NOMO-1 (cell line): ENCODE results near the gene NEDD4L.

Source experiments
- DNase-seq, 2 experiments: peaks; one replicate each; lab custom pipeline; 2025; ENCODE audit not compliant: unreplicated experiment in 2 of 2; lab: John Stamatoyannopoulos, UW

The NEDD4L gene

GRCh38 chr18:58087928-58088690 lies 44.1 kb downstream of the NEDD4L start:
- peak in 1 of 2 experiments; percentile 68 for DNase-seq

DNA sequence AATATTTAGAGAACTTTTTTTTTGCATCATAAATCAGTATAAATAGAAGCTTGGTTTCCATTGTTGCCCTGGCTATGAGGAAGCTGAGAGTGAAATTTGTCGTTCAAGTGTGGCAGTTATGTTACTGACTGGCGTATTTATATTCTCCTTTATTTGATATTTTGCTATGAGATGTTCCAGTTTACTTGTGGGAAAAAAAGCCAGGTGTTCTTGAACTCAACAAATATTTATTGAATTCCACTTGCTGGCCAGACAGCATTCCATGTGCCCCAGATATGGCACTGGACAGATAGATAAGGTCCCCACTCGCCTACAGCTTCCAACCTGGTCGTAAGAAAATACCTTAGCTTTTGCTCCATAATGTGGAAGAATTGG lies 44.7 kb downstream of the NEDD4L start:
- DNase-seq: peak; percentile 36 to 49

GRCh38 chr18:58091099-58091611 lies 47.1 kb downstream of the NEDD4L start:
- peak; percentile 69 to 76 for DNase-seq

DNA sequence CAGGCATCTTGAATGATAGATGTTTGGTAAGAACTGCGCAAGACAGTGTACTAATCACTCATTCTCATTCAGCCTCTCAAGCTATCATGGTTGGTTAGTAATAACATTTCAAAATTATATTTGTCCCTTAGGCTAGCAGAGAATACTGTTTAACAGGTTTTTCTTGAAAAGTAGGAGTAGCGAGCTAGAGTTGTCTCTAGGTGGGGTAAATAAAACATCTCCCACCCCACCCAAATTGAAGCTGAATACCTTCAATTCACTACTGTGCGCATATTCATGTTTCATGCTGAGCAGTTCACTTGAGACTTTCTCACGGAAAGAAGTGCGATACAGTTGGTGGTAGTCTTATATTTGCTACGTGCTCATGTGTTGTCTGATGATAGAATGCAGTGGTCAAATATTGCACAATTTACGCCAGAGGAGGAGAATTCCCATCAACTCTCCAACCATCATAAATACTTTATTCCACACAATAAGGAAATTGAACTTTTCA lies 49.3 kb downstream of the NEDD4L start:
- DNase-seq: no peak

DNA sequence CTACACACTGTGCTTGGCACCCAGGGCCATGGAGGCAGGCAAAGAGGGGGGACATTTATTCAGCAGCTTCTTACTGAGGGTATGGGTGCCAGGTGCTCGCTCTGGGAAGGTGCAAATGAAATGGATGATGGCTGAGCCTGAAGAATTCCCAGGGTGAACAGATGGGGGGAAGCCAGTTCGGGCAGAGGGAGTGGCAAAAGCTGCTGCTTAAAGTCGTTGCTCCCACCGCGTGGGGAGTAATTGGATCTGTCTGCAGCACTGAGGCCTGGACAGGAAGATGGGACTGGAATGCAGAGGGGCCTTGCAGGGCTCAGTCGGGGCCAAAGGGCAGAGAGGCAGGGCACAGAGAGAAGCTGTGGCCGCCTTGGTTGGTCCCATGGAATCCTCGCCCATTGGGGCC lies 51.2 kb downstream of the NEDD4L start:
- DNase-seq: no peak

- no peak for DNase-seq
These were observed 51.6 kb downstream of the NEDD4L start for GRCh38 chr18:58095655-58096054.

- DNase-seq: no peak
These were observed 52.6 kb downstream of the NEDD4L start for GRCh38 chr18:58096658-58097057.

DNA sequence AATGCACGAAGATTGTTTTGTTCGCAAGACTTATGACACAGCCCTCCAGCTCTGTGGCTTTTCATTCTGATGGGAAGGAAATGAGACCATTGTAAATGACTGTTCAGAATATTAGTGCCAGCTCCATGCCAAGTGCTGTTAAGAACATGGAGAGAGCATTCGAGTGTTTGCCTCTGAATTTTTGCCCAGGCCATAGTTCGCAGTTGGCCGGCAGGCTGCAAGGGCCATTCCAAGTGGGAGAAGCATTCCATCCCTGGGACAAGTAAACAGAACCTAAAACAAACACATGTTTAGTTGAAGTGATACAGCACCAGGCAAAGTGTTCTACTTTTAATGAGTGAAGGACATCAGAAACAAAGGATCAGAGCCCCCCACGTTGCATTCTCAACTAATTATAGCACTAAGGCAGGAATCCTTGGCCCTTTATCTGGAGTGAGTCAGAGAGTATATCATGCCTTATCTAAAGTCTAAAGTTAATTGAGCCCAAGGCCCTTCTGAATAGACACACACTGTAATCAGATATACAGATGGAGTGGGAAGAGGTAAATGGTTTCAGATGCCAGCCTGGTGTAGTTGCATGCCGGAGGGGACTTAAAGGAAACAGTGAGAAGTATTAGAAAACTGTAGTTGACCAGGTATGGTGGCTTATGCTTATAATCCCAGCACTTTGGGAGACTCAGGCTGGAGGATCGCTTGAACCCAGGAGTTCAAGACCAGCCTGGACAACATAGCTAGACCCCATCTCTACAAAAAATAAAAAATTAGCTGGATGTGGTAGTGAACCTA lies 53.3 kb downstream of the NEDD4L start:
- no peak for DNase-seq

DNA sequence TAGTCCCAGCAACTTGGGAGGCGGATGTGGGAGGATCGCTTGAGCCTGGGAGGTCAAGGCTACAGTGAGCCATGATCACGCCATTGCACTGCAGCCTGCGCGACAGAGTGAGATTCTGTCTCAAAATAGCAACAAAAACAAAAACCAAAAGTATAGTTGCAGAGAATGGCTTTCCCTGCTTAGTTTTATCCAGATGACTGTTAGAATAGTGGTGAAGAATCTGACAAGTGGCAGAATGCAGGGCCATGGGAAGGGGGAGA lies 53.8 kb downstream of the NEDD4L start:
- DNase-seq: no peak

DNA sequence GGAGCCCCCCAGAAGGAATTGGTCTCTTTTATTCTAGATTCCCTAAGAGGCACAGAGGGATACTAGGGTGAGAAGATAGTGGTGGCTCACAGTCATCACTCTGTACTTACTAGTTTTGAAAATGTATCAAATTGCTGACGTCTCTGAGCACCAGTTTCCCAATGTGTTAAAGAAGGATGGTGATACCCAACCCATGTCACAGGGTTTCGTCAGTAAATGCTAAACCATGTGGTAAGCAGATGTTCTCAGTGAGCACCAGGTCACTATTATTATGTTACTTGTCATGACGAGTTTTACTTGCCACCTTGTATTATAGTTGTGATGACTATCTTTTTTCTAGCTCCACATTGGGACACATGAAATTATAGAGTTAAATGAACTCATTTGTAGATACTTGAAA lies 54.7 kb downstream of the NEDD4L start:
- no peak for DNase-seq

DNA sequence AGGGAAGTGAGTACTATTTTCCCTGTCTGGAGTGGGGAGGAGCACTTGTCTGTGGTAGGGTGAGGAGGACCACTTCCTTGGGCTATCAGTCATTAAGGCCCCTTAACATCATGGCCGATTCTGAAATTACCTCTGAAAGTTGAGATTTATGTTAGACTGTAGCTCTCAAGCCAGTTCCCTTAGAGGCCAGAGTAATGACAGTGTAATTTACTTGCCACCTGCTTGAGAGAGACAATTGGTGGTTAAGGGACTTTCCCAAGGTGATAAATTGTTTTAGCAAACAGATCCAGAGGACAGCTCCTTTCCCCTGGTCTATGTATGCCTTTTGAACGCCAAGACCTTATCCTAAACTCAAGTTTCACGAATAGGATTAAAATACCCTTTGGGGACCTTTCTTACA lies 56.1 kb downstream of the NEDD4L start:
- no peak for DNase-seq

DNA sequence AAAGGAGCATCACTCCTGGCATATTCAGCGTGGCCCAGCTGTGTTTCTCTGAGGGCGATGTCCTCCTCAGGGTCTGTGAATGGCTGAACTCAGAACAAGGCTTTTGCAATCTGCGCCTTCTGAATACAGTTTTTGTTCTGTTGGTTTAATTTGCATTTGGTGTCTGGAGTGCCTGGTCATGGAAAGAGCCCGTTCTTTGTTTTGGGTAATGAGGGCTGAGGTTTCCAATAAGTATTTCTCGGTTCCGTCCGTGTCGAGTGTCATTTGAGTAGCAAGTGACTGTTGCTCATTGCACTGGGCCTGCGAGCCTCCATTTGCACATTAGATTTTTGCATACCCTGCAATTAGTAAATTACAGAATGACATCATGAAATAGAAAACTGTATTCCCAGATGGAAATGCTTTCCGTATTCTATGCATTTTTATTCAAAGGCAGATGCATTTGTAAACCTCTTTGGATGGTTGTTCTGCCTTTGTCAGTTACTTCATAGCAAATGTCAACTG lies 57.3 kb downstream of the NEDD4L start:
- no peak for DNase-seq

DNA sequence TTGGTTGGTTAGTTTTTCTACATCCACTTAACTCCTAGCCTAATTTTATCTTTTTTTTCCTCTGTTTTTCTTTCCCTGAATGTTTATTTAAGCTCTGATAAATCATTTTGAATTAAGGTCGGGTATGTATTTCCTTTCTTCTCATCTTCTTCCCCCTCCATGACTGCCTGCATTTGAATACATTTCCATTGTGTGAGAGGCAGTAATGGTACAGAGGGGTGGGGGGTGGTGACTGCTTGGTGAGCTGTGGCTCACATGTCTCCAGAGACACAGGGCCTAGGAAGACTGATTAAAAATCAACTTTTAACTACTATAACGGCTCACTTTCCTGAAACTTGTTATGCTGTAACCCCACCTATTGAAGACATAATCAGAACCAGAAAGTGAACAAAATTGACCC lies 58.0 kb downstream of the NEDD4L start:
- no peak for DNase-seq

DNA sequence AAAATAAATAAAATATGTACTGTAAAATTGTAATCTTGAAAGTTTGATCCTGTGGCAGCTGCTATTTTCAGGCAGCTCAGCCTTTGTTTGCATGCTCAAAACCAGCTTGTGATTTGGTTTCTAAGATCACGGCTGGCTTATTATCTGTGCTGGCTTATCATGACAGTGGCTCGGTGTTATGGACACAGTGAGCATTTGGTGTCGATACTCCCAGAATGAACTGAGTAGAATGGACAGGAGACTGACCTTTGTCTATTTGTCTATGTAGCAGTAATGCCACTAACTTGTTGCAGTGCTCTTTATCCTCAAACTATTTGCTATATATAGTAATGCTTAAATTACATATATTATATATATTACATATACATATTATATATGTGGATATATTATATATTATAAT lies 58.8 kb downstream of the NEDD4L start:
- no peak for DNase-seq

DNA sequence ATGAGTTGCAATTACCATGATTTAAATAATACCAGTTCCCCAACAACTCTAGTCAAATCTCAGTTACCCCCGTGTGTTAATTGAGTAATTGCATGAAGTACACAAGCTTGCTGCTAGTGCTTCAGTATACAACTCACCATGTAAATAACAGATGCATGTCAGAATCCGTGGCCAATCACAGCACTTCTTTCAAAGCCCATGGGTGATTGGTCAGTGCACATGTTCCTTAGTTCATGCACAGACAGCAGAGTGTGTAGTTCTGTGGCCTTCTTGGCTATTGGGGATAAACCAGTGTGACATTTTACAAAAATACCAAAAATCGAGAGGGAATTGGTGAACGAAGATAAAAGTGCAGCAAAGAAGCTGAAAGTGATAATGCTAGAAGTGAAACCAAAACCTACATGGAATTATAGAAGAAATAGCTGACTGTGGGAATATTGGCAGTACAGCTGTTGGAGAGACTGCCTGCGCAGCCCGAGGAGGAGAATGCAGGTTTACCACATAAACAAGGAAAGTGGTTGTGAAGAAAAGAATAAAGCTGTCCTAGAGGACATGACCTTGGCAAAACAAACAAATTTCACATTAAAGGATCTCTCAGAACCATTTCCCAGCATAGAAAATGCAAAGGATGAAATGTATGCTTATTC lies 59.4 kb downstream of the NEDD4L start:
- no peak for DNase-seq

DNA sequence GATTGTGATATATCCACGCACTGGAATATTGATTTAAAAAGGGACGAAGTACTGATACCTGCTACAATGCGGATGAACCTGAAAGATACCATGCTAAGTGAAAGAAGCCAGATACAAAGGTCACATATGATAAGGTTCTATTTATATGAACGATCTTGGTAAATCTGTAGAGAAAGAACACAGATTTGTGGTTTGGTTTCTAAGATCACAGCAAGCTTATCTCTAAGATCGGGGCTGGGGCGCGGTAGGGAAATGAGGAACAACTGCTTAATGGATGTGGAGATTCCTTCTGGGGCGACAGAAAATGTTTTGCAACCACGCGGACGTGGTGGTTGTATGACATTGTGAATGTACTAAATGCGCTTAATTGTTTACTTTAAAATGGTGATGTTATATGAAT lies 60.1 kb downstream of the NEDD4L start:
- DNase-seq: peak; percentile 57 to 69

DNA sequence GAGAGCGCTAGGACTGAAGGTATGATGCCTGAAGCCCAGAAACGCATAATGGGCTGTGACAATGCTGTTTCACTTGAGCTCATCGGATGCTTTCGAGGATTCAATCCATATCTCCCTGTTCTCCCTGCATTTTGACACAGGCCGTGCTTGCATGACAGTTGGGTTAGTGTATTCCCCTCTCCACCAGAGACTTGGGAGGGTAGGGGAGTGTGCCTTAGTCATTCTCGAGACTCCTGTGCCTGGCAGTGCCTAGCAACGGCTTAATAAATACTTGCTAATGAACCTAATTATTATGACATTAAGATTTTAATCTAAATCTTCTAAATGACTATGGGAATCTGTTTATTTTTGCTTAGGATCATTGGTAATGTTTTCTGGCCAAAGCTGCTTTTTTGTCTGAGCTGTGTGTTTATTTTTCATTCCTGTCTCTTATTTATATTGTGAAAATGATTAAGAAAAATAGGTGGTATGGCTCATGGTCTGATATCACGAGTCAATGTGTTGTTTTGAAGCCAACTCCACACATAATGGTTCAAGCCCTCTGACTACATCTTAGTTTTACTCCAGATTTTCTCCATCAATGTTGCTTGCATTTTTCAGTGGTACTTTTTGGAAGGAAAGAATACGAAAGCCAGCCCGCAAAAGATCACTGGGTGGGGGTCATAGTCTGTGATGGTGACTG lies 61.3 kb downstream of the NEDD4L start:
- no peak for DNase-seq

GRCh38 chr18:58105888-58106260 lies 61.8 kb downstream of the NEDD4L start:
- DNase-seq: no peak

GRCh38 chr18:58106289-58107070 lies 62.5 kb downstream of the NEDD4L start:
- DNase-seq: no peak

DNA sequence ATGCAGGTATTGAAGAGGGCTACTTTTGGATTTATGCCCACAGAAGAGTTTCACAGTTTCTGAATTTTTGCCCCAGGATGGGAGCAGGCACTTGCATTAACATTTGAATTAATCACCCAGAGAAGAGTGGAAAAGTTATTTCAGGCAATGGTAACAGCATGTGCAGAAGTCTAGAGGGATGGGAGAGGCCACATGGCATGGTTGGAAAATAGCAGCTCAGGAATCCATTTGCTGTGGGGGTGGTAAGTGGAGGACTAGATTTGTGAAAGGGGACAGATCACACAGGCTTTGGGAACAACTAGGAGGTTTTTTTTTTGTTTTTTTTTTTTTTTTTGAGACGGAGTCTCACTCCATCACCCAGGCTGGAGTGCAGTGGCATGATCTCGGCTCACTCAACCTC lies 65.2 kb downstream of the NEDD4L start:
- DNase-seq: no peak
